T-helper 17 cell (primary cell): ENCODE results near the gene FAM13C. TPM values are rescaled to one million over a fixed set of nuclear protein-coding genes. Genes with fewer than 3 reads are reported as not detected.

Experiments
- ATAC-seq: fragments of 150-1000 bp; cut with Tn5 transposase; 2 replicates; pipeline ENCODE4 v1.10.0; 2021; ENCODE audit warnings: mild to moderate bottlenecking, moderate library complexity
- DNase-seq, 3 donors: peaks; one replicate each; pipeline versions ENCODE4 v3.0.0 to v3.0.0-alpha.2; 2020 to 2021
- H3K9me3 ChIP-seq: one replicate; pipeline ENCODE4 v1.7.0; 2013; ENCODE audit warnings: low read length, mild to moderate bottlenecking; ENCODE audit not compliant: control insufficient read depth, poor library complexity, severe bottlenecking
- H3K27ac Mint-ChIP-seq: one replicate; pipeline ENCODE4 v1.8.0; 2022; ENCODE audit warnings: mild to moderate bottlenecking, moderate library complexity, mixed read lengths
- H3K27me3 Mint-ChIP-seq: one replicate; pipeline ENCODE4 v1.8.0; 2022; ENCODE audit warnings: mixed read lengths
- H3K36me3 Mint-ChIP-seq: one replicate; pipeline ENCODE4 v1.8.0; 2022; ENCODE audit warnings: low read depth, mixed read lengths
- H3K4me1 Mint-ChIP-seq: one replicate; pipeline ENCODE4 v1.8.0; 2022; ENCODE audit warnings: mild to moderate bottlenecking, mixed read lengths
- H3K4me3 Mint-ChIP-seq: one replicate; pipeline ENCODE4 v1.8.0; 2022; ENCODE audit warnings: mild to moderate bottlenecking, moderate library complexity, mixed read lengths
- total RNA-seq, 4 donors: library from RNA in 2 of 4; stranded (reverse) in 2 of 4; gene quantifications; one replicate each; pipeline ENCODE4 v1.2.3 and lab custom pipeline; 2022 to 2026

FAM13C gene
- total RNA-seq, 2 donors from 2014 or later = not detected

GRCh38 chr10:59323036-59323459 lies 39.3 kb downstream of the FAM13C start:
- H3K9me3 ChIP-seq = no peaks in the 10 kb centered on the region
- ATAC-seq = no peak
- no peaks in the 10 kb centered on the region for H3K4me1 Mint-ChIP-seq
- H3K27me3 Mint-ChIP-seq = no peaks in the 10 kb centered on the region
- no peak overlapping the region for H3K27ac Mint-ChIP-seq
- no peaks in the 10 kb centered on the region for H3K36me3 Mint-ChIP-seq
- DNase-seq = no peak
- no peak overlapping the region for H3K4me3 Mint-ChIP-seq

GRCh38 chr10:59322131-59322530 lies 40.2 kb downstream of the FAM13C start:
- no peaks in the 10 kb centered on the region for H3K9me3 ChIP-seq
- DNase-seq = no peak

GRCh38 chr10:59320355-59320754 lies 42.0 kb downstream of the FAM13C start:
- H3K36me3 Mint-ChIP-seq = no peaks in the 10 kb centered on the region
- H3K27ac Mint-ChIP-seq = no peak overlapping the region
- H3K4me1 Mint-ChIP-seq = no peaks in the 10 kb centered on the region
- DNase-seq (no peak), ATAC-seq (no peak)
- H3K27me3 Mint-ChIP-seq = no peaks in the 10 kb centered on the region
- no peaks in the 10 kb centered on the region for H3K9me3 ChIP-seq
- H3K4me3 Mint-ChIP-seq = no peak overlapping the region

More at GRCh38 chr10:59322131-59322530, 40.2 kb downstream of the FAM13C start:
- Mint-ChIP-seq H3K36me3 (no peaks in the 10 kb centered on the region), H3K4me1 (no peaks in the 10 kb centered on the region), H3K4me3 (no peak overlapping the region), H3K27ac (no peak overlapping the region), H3K27me3 (no peaks in the 10 kb centered on the region)
- no peak for ATAC-seq

GRCh38 chr10:59319854-59320253 lies 42.5 kb downstream of the FAM13C start:
- ATAC-seq (no peak), DNase-seq (no peak)
- no peaks in the 10 kb centered on the region for H3K4me1 Mint-ChIP-seq
- no peak overlapping the region for H3K4me3 Mint-ChIP-seq
- no peak overlapping the region for H3K27ac Mint-ChIP-seq
- no peaks in the 10 kb centered on the region for H3K36me3 Mint-ChIP-seq
- H3K9me3 ChIP-seq = no peaks in the 10 kb centered on the region
- H3K27me3 Mint-ChIP-seq = no peaks in the 10 kb centered on the region

DNA sequence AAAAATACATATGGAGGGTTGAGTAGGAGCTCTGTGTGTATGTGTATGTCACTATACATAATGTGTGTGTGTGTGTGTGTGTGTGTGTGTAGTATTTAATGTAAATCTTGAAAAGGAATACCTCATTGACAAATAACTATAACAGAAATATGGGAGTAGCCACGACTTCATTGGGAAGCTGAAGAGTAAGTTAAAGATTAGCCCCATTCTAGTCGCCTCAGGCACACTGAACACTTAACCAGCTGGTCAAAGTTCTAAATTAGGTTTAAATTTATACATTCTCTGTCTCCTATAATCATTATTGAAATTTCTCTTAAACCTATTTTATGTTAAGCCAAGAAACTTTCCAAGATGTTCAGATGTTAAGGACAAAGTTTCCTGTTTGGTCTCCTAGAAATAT lies 45.3 kb downstream of the FAM13C start:
- H3K36me3 Mint-ChIP-seq = no peaks in the 10 kb centered on the region
- H3K27ac Mint-ChIP-seq = no peak overlapping the region
- no peaks in the 10 kb centered on the region for H3K4me1 Mint-ChIP-seq
- DNase-seq = no peak
- no peak overlapping the region for H3K4me3 Mint-ChIP-seq
- no peaks in the 10 kb centered on the region for H3K9me3 ChIP-seq
- H3K27me3 Mint-ChIP-seq = no peaks in the 10 kb centered on the region
- ATAC-seq = no peak

DNA sequence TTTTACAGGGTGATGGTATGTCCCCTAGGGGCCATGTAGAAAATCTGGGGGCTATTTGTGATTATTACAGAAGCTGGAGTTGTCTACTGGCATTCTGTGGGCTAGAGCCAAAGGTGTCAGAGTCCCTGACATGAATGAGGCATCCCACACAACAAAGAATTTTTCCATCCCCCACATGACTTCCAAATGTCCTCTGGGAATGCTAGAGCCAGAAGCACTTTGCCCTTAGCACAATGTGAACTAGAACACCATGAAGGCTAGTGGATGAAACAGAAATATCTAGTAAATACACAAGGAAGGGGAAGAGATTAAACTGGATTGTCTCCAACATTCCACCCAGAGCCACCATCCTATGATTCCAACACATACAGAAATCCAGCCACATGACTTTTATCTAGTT lies 46.9 kb downstream of the FAM13C start:
- no peaks in the 10 kb centered on the region for H3K27me3 Mint-ChIP-seq
- no peaks in the 10 kb centered on the region for H3K9me3 ChIP-seq
- H3K4me3 Mint-ChIP-seq = peak overlapping the region; percentile 25
- no peaks in the 10 kb centered on the region for H3K4me1 Mint-ChIP-seq
- H3K27ac Mint-ChIP-seq = no peak overlapping the region
- DNase-seq (no peak), ATAC-seq (no peak)
- H3K36me3 Mint-ChIP-seq = no peaks in the 10 kb centered on the region

- no peaks in the 10 kb centered on the region for H3K4me1 Mint-ChIP-seq
- no peaks in the 10 kb centered on the region for H3K27me3 Mint-ChIP-seq
- H3K36me3 Mint-ChIP-seq = no peaks in the 10 kb centered on the region
- no peak overlapping the region for H3K27ac Mint-ChIP-seq
- ATAC-seq = no peak
- no peak for DNase-seq
- no peak overlapping the region for H3K4me3 Mint-ChIP-seq
- H3K9me3 ChIP-seq = no peaks in the 10 kb centered on the region
Observed at GRCh38 chr10:59314268-59314667, 48.1 kb downstream of the FAM13C start.

DNA sequence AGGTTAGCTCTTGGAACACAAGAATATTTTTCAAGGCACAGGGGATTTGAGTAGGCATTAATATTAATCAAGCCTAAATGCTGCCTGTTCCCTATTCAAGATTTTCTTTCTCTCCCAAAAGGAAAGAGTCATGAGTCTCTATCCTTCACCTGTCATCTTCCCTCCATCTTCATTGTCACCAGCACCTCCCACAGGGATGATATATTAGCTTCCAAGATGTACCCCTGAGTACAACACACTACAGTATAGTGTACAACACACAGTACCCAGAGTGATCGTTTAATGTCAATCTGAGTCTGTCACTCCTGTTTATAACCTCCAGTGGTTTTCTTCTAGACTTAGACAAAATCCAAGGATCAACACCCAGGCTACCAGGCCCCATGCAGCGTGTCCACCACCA lies 50.1 kb downstream of the FAM13C start:
- H3K36me3 Mint-ChIP-seq = no peaks in the 10 kb centered on the region
- H3K27me3 Mint-ChIP-seq = no peaks in the 10 kb centered on the region
- no peaks in the 10 kb centered on the region for H3K4me1 Mint-ChIP-seq
- no peaks in the 10 kb centered on the region for H3K9me3 ChIP-seq
- H3K4me3 Mint-ChIP-seq = no peak overlapping the region
- no peak overlapping the region for H3K27ac Mint-ChIP-seq
- no peak for DNase-seq
- ATAC-seq = no peak

DNA sequence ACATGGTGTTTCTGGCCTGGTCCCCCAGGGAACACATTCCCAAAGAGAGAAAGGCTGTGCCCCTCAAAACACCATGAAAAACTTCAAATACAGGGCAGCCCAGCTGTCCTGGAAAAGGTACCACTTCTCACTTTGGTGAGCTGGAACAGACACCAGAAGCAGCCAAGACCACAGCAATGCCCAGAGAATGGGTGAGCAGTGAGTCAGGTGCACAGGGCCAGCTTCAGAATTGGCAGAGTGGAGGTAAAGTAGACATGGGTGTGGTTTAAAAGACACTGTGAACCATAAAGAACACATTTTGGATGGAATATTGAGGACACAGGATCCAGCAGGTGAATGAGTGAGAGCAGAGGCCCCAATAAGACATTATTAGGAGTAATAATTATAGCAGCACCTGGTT lies 51.3 kb downstream of the FAM13C start:
- no peaks in the 10 kb centered on the region for H3K9me3 ChIP-seq
- H3K4me1 Mint-ChIP-seq = no peaks in the 10 kb centered on the region
- ATAC-seq (no peak), DNase-seq (no peak)
- H3K36me3 Mint-ChIP-seq = no peaks in the 10 kb centered on the region
- no peak overlapping the region for H3K27ac Mint-ChIP-seq
- no peaks in the 10 kb centered on the region for H3K27me3 Mint-ChIP-seq
- no peak overlapping the region for H3K4me3 Mint-ChIP-seq

GRCh38 chr10:59310324-59310914 lies 51.9 kb downstream of the FAM13C start:
- no peaks in the 10 kb centered on the region for H3K9me3 ChIP-seq
- Mint-ChIP-seq H3K4me1 (no peaks in the 10 kb centered on the region), H3K27ac (no peak overlapping the region), H3K27me3 (no peaks in the 10 kb centered on the region), H3K36me3 (no peaks in the 10 kb centered on the region), H3K4me3 (no peak overlapping the region)
- DNase-seq (no peak), ATAC-seq (no peak)

GRCh38 chr10:59304521-59305097 lies 57.7 kb downstream of the FAM13C start:
- no peaks in the 10 kb centered on the region for H3K36me3 Mint-ChIP-seq
- ATAC-seq = no peak

DNA sequence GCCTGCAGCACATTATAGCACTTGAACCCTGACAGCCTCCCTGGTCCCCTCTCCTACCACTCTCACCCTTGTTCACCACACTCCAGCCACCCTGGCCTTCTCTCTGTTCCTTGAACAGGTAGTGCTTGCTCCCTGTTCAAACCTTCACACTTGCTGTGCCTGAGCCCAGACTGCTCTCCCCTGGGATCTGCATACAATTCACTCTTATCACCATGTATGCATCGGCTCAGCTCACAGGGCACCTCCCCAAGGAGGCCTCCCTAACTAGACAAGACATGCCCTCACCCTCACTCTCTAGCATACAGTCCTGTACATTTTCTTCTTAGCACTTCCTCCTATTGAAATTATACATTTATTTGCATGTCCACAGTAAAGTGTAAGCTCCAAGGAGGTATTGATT lies 59.3 kb downstream of the FAM13C start:
- no peak overlapping the region for H3K27ac Mint-ChIP-seq
- H3K36me3 Mint-ChIP-seq = no peaks in the 10 kb centered on the region
- H3K4me3 Mint-ChIP-seq = no peak overlapping the region
- no peaks in the 10 kb centered on the region for H3K4me1 Mint-ChIP-seq
- H3K27me3 Mint-ChIP-seq = no peaks in the 10 kb centered on the region
- no peaks in the 10 kb centered on the region for H3K9me3 ChIP-seq
- ATAC-seq = no peak
- no peak for DNase-seq

More at GRCh38 chr10:59304521-59305097, 57.7 kb downstream of the FAM13C start:
- Mint-ChIP-seq H3K27ac (no peak overlapping the region), H3K4me1 (no peaks in the 10 kb centered on the region), H3K27me3 (no peaks in the 10 kb centered on the region), H3K4me3 (no peak overlapping the region)
- no peaks in the 10 kb centered on the region for H3K9me3 ChIP-seq
- no peak for DNase-seq

- Mint-ChIP-seq H3K4me3 (no peak overlapping the region), H3K36me3 (no peaks in the 10 kb centered on the region)
Observed at GRCh38 chr10:59302381-59302780, 60.0 kb downstream of the FAM13C start.

DNA sequence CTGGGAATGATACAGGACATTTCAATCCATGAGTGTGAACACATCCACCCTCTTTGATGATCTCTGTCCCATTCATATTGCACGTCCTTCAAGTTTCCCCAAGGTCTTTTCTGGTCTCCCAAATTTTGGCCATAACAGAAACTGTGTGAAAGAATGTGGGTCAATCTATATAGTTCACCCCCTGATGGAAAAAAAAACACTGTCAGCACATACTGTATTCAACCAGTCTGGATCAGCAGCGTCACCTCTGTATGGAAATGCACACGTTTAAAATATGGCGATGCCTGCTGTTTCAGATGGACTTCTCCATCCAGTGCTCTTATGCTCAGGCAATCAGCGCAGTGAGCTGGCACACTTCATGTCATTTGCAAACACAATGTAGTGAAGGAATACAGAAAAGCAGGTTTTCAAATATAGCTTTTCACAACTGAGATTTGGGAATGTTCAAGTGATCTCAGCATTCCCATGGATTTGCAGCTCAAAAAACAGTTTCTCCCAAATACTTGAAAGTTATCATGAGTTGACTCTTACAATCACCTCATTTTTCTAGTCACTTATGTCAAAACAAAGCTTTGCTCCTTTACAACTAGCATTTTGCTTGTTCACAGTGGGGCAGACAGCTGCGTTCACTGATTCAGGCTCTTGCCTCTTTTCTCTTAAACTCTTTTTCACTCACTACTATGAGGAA lies 61.1 kb downstream of the FAM13C start:
- no peak for DNase-seq
- H3K4me3 Mint-ChIP-seq = no peak overlapping the region
- no peaks in the 10 kb centered on the region for H3K36me3 Mint-ChIP-seq
- no peaks in the 10 kb centered on the region for H3K4me1 Mint-ChIP-seq
- no peak for ATAC-seq
- H3K27ac Mint-ChIP-seq = no peak overlapping the region
- H3K27me3 Mint-ChIP-seq = no peaks in the 10 kb centered on the region
- no peaks in the 10 kb centered on the region for H3K9me3 ChIP-seq

More at GRCh38 chr10:59302381-59302780, 60.0 kb downstream of the FAM13C start:
- no peak for ATAC-seq
- H3K27me3 Mint-ChIP-seq = no peaks in the 10 kb centered on the region
- DNase-seq = no peak
- no peak overlapping the region for H3K27ac Mint-ChIP-seq
- no peaks in the 10 kb centered on the region for H3K9me3 ChIP-seq
- no peaks in the 10 kb centered on the region for H3K4me1 Mint-ChIP-seq
